PC-3 (cell line): ENCODE results near the gene ZNF407. TPM values are rescaled to one million over a fixed set of nuclear protein-coding genes. Genes with fewer than 3 reads are reported as not detected.

ENCODE experiments used
- ATAC-seq: fragments of 200-7000 bp; cut with Tn5 transposase; 2 replicates; pipeline ENCODE4 v1.9.1; 2020; ENCODE audit warnings: mild to moderate bottlenecking, moderate library complexity
- BruUV-seq: library from RNA; stranded (reverse); fragments of 400-500 nt; replicated peaks from 2 replicates; lab custom pipeline; 2021; lab: Mats Ljungman, UMichigan
- CTCF ChIA-PET: fragments of 300-600 bp; sonication (Branson Sonifier 250); formaldehyde crosslinking; loops from one replicate; lab custom pipeline; 2022; ENCODE audit warnings: antibody characterized with exemption; lab: Charles Lee
- POLR2A ChIA-PET: fragments of 300-600 bp; sonication (Branson Sonifier 250); formaldehyde crosslinking; loops from one replicate; lab custom pipeline; 2022; ENCODE audit warnings: antibody characterized with exemption; ENCODE audit not compliant: unreplicated experiment; lab: Charles Lee
- DNase-seq: peaks from one replicate; pipeline ENCODE4 v3.0.0-alpha.2; 2015
- H2AFZ ChIP-seq: fragments of 300-600 bp; sonication (generic); 2 replicates; pipeline ENCODE4 v1.6.0; 2016; ENCODE audit warnings: antibody characterized with exemption, low read length
- H3F3A ChIP-seq: fragments of 300-600 bp; sonication (generic); one replicate; pipeline ENCODE4 v1.6.0; 2017; ENCODE audit warnings: antibody characterized with exemption, low read length, control low read depth, mild to moderate bottlenecking; ENCODE audit not compliant: unreplicated experiment
- H3K27ac ChIP-seq: fragments of 300-600 bp; sonication (generic); 2 replicates; pipeline ENCODE4 v1.5.1; 2016; ENCODE audit warnings: mild to moderate bottlenecking, low read length
- H3K27me3 ChIP-seq: fragments of 300-600 bp; sonication (generic); 2 replicates; pipeline ENCODE4 v1.6.1; 2016; ENCODE audit warnings: low read length, mixed read lengths
- H3K36me3 ChIP-seq: fragments of 300-600 bp; sonication (generic); 2 replicates; pipeline ENCODE4 v1.6.1; 2016; ENCODE audit warnings: low read depth, mixed run types, low read length, mixed read lengths
- H3K4me1 ChIP-seq: fragments of 300-600 bp; sonication (generic); 2 replicates; pipeline ENCODE4 v1.5.1; 2016; ENCODE audit warnings: low read length; ENCODE audit not compliant: insufficient read depth
- H3K4me2 ChIP-seq: fragments of 300-600 bp; sonication (generic); 2 replicates; pipeline ENCODE4 v1.6.0; 2016; ENCODE audit warnings: low read length
- H3K4me3 ChIP-seq: fragments of 300-600 bp; sonication (generic); 2 replicates; pipeline ENCODE4 v1.5.1; 2016; ENCODE audit warnings: mild to moderate bottlenecking, low read length, mixed read lengths
- H3K79me2 ChIP-seq: fragments of 300-600 bp; sonication (generic); 2 replicates; pipeline ENCODE4 v1.6.1; 2017; ENCODE audit warnings: low read length, mixed read lengths
- H3K9ac ChIP-seq: fragments of 300-600 bp; sonication (generic); 2 replicates; pipeline ENCODE4 v1.6.0; 2016; ENCODE audit warnings: mild to moderate bottlenecking, low read length
- H3K9me2 ChIP-seq: fragments of 300-600 bp; sonication (generic); replicated peaks from 2 replicates; pipeline ENCODE4 v1.6.1; 2016; ENCODE audit warnings: mixed run types, low read length, mixed read lengths
- H3K9me3 ChIP-seq: fragments of 300-600 bp; sonication (generic); 2 replicates; pipeline ENCODE4 v1.6.1; 2016; ENCODE audit warnings: low read length, mixed read lengths
- H4K20me1 ChIP-seq: fragments of 300-600 bp; sonication (generic); 2 replicates; pipeline ENCODE4 v1.6.1; 2016; ENCODE audit warnings: low read length, mixed read lengths
- EZH2 ChIP-seq: fragments of 300-600 bp; sonication (generic); IDR thresholded peaks from one replicate; pipeline ENCODE4 v1.6.1; 2017; ENCODE audit warnings: antibody characterized with exemption, mild to moderate bottlenecking, low read length; ENCODE audit not compliant: unreplicated experiment
- EZH2phosphoT487 ChIP-seq: fragments of 300-600 bp; sonication (generic); IDR thresholded peaks from 2 replicates; pipeline ENCODE4 v1.6.1; 2018; ENCODE audit warnings: mild to moderate bottlenecking, antibody characterized with exemption, low read length, borderline replicate concordance
- intact Hi-C: fragments of 100-400 bp; cut with micrococcal nuclease; formaldehyde crosslinking; loops from 2 replicates; pipeline ENCODE4 v1.9.0; 2023
- total RNA-seq: library from RNA; depleted of rRNA; stranded (reverse); fragments of >200 nt; gene quantifications from 2 replicates; pipeline ENCODE4 v1.2.3, GENCODE V29; 2014
- TF ChIP-seq, protein P1 (sequence below): fragments of 300-600 bp; sonication (generic); conservative IDR thresholded peaks from 2 replicates; pipeline ENCODE4 v1.5.1; 2017; ENCODE audit warnings: antibody characterized with exemption, low read depth, mild to moderate bottlenecking, low read length

The ZNF407 gene
- total RNA-seq, 1 experiment from 2014 or later, result 9.3 TPM

DNA sequence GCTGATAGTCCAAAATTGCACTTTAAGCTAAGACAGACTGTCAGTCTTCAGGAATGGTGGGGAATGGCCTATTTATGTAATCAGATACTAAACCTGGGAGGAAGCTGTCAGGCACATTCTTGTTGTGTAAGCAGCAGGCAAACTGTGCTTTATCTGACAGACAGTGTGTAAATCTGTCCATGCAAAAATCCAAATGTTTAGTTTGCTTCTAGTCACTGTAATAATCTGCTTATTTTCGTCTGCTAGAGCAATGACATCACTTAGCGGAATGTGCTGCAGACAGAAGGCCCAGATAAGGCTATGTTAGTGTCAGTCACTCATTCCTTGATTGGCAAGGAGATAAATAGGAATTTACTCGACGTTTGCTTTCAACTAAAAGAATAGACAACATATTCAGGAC, 263.5 kb downstream of the ZNF407 start:
- Histone ChIP-seq H3K27ac (no peak overlapping the region), H3K36me3 (no peaks in the 10 kb centered on the region), H3K9me2 (no peaks in the 10 kb centered on the region), H3K9me3 (no peaks in the 10 kb centered on the region), H3K4me2 (no peak overlapping the region), H3K79me2 (no peaks in the 10 kb centered on the region), H2AFZ (no peak overlapping the region), H3K9ac (no peak overlapping the region), H4K20me1 (no peaks in the 10 kb centered on the region), H3K4me3 (no peak overlapping the region), H3K4me1 (no peaks in the 10 kb centered on the region), H3F3A (no peaks in the 10 kb centered on the region), H3K27me3 (no peaks in the 10 kb centered on the region)
- no TSS peak for BruUV-seq
- DNase-seq, result no peak
- TF ChIP-seq, protein P1, sequence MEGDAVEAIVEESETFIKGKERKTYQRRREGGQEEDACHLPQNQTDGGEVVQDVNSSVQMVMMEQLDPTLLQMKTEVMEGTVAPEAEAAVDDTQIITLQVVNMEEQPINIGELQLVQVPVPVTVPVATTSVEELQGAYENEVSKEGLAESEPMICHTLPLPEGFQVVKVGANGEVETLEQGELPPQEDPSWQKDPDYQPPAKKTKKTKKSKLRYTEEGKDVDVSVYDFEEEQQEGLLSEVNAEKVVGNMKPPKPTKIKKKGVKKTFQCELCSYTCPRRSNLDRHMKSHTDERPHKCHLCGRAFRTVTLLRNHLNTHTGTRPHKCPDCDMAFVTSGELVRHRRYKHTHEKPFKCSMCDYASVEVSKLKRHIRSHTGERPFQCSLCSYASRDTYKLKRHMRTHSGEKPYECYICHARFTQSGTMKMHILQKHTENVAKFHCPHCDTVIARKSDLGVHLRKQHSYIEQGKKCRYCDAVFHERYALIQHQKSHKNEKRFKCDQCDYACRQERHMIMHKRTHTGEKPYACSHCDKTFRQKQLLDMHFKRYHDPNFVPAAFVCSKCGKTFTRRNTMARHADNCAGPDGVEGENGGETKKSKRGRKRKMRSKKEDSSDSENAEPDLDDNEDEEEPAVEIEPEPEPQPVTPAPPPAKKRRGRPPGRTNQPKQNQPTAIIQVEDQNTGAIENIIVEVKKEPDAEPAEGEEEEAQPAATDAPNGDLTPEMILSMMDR, result no peak
- TF ChIP-seq EZH2phosphoT487 (no peak), EZH2 (no peak)
- ChIA-PET POLR2A (no interaction called here), CTCF (no interaction called here)
- ATAC-seq, result no peak
- intact Hi-C loops, result no loop called here

- POLR2A ChIA-PET, result no interaction called here
- no peak for DNase-seq
These were observed 264.4 kb downstream of the ZNF407 start for GRCh38 chr18:74862094-74862493.

DNA sequence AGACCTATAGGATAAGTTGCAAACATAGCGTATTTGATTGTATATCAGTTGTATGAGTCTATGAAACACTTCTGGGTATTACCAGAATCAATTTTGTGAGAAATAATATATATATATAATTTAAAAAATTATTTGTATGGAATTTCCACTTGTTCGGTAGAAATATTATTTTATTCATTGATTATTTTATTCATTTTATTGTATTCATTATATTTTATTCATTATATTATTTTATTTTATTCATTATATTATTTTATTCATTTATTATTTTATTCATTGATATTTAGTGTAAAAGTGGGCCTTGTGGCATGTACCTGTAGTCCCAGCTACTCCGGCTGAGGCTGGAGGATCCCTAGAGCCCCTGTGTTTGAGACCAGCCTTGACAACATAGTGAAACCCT, 268.9 kb downstream of the ZNF407 start:
- intact Hi-C loops, result no loop called here
- ATAC-seq (no peak), DNase-seq (no peak)
- Histone ChIP-seq H3K36me3 (no peaks in the 10 kb centered on the region), H3K79me2 (no peaks in the 10 kb centered on the region), H3K9me3 (no peaks in the 10 kb centered on the region), H3F3A (no peaks in the 10 kb centered on the region), H3K27me3 (no peaks in the 10 kb centered on the region), H3K9me2 (no peaks in the 10 kb centered on the region), H3K9ac (no peak overlapping the region), H3K27ac (no peak overlapping the region), H2AFZ (no peak overlapping the region), H3K4me1 (no peaks in the 10 kb centered on the region), H3K4me3 (no peak overlapping the region), H4K20me1 (no peaks in the 10 kb centered on the region), H3K4me2 (no peak overlapping the region)
- TF ChIP-seq EZH2 (no peak), EZH2phosphoT487 (no peak)
- TF ChIP-seq, protein P1, result no peak
- ChIA-PET POLR2A (no interaction called here), CTCF (no interaction called here)
- no TSS peak for BruUV-seq

More at GRCh38 chr18:74862094-74862493, 264.4 kb downstream of the ZNF407 start:
- Histone ChIP-seq H3K4me1 (no peaks in the 10 kb centered on the region), H3K4me3 (no peak overlapping the region), H3F3A (no peaks in the 10 kb centered on the region), H3K27ac (no peak overlapping the region), H2AFZ (no peak overlapping the region), H3K9me3 (no peaks in the 10 kb centered on the region), H3K27me3 (no peaks in the 10 kb centered on the region), H3K36me3 (no peaks in the 10 kb centered on the region), H3K4me2 (no peak overlapping the region), H3K79me2 (no peaks in the 10 kb centered on the region), H3K9me2 (no peaks in the 10 kb centered on the region), H3K9ac (no peak overlapping the region), H4K20me1 (no peaks in the 10 kb centered on the region)
- TF ChIP-seq EZH2 (no peak), EZH2phosphoT487 (no peak)
- TF ChIP-seq, protein P1, result no peak
- ATAC-seq, result no peak
- intact Hi-C loops, result no loop called here
- CTCF ChIA-PET, result no interaction called here
- no TSS peak for BruUV-seq
